Putamen (tissue), 1 donor: ENCODE results near the gene ZNF684.
"Not testable (repeated sequence)": the region's sequence is repeated elsewhere in the genome, so short reads cannot be mapped to it uniquely, and the experiment has no call there.

Source experiments
- DNase-seq: peaks from one replicate; pipeline ENCODE4 v3.0.0-alpha.2; 2016; ENCODE audit warnings: low spot score

Gene ZNF684

GRCh38 chr1:40574805-40575204 lies 43.4 kb downstream of the ZNF684 start:
- not testable (repeated sequence) for DNase-seq

- no peak for DNase-seq
Observed at GRCh38 chr1:40575336-40575735, 43.9 kb downstream of the ZNF684 start.

- DNase-seq = no peak
Observed at GRCh38 chr1:40582116-40582515, 50.7 kb downstream of the ZNF684 start.

- DNase-seq = no peak
Observed at GRCh38 chr1:40583980-40584379, 52.5 kb downstream of the ZNF684 start.

GRCh38 chr1:40588586-40588985 lies 57.1 kb downstream of the ZNF684 start:
- DNase-seq = no peak

GRCh38 chr1:40592107-40592803 lies 60.8 kb downstream of the ZNF684 start:
- peak; percentile 11 for DNase-seq

GRCh38 chr1:40593449-40594186 lies 62.2 kb downstream of the ZNF684 start:
- DNase-seq = no peak

- no peak for DNase-seq
Observed at GRCh38 chr1:40594187-40594531, 62.7 kb downstream of the ZNF684 start.

- no peak for DNase-seq
Observed at GRCh38 chr1:40595623-40596022, 64.2 kb downstream of the ZNF684 start.
